GM18526 (cell line): ENCODE results near the gene SCLT1.

Experiments used
- POLR2A ChIP-seq: IDR thresholded peaks from 3 replicates; pipeline ENCODE4 v1.6.1; 2011; ENCODE audit not compliant: insufficient read length; ENCODE audit errors: extremely low read depth

SCLT1 gene

DNA sequence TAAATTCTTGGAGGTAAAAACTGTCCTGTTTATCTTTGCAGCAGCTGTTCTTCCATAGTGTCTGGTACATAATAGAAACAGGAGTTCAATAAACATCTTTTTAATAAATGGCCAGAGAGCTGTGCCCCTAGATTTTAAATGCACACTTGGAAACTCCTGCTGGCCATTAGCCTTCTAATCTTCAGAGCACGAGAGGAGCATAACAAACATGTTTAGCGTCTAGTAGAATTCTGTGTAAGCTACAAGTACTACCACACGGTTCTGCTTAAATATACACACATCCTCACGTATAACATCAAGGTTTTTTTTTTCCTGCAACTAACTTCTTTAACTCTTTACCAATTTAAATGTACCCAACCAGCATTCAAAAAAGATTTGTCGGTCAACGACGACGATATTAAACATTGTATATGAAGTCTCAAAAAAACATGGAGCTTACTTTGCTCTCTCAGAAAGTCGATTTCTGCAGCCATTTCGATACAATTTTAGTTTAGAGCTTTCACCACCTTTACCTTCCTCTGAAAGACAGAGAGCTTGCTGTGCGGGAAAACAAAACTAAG, 628 bp downstream of the SCLT1 start:
- TF ChIP-seq POLR2A, result no peak

DNA sequence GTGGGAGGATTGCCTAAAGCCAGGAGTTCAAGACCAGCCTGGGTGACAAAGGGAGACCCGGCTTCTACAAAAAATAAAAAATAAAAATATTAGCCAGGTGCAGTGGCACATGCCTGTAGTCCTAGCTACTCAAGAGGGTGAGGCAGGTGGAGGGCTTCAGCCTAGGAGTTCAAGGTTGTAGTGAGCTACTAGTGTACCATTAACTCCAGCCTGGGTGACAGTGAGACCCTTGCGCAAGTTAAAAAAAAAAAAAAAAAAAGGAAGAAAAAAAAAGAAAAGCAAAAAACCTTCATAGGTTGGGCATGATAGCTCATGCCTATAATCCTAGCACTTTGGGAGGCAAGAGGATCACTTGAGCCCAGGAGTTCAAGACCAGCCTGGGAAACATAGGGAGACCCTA, 5.8 kb downstream of the SCLT1 start:
- TF ChIP-seq POLR2A, result no peak

DNA sequence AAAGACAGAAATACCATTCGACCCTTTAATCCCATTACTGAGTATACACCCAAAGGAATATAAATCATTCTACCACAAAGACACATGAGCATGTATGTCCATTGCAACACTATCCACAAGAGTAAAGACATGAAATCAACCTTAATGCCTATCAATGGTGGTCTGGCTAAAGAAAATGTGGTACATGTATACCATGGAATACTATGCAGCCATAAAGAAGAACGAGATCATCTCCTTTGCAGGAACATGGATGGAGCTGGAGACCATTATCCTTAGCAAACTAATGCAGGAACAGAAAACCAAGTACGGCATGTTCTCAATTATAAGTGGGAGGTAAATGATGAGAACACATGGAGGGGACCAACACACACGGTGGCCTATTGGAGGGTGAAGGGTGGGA, 7.9 kb downstream of the SCLT1 start:
- no peak for TF ChIP-seq POLR2A

DNA sequence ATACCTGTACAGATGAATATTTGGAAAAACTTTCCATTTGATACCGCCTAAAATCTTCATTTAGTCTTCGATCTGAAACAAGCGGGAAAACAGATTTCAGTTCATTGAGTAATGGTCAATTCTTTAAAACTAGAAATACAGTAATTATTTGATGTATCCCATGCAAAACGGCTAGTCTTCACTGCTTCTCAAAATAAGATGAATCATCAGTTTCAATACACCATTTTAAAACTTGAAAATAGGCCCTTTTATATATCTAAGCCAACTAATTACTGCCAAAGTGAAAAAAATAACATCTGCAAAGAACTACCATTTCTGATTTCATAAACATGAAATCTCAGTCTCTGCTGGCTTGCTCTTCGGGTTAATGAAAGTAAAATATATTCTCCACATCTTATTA, 11.0 kb downstream of the SCLT1 start:
- no peak for TF ChIP-seq POLR2A

- no peak for TF ChIP-seq POLR2A
Observed at GRCh38 chr4:129080129-129080528, 13.2 kb downstream of the SCLT1 start.

GRCh38 chr4:129077326-129077725, 16.0 kb downstream of the SCLT1 start:
- TF ChIP-seq POLR2A, result no peak

DNA sequence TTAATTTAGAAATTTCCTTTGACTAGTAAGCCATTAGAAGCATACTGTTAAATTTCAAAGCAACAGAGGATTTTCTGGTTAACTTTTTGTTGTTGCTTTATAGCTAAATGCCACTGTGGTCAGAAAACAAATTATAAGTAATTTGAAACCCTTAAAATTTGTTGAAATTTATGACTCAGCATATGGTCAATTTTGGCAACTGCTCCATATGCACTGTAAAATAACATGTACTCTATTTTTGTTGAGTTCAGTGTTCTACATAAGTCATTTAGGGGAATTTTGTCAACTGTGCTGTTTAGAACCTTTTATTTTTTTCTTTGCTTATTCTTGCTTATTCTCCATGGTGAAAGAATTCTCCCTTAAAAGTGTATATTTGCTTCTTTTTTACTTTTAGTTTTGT, 28.6 kb downstream of the SCLT1 start:
- no peak for TF ChIP-seq POLR2A

GRCh38 chr4:129063640-129064039, 29.7 kb downstream of the SCLT1 start:
- no peak for TF ChIP-seq POLR2A

GRCh38 chr4:129062580-129062979, 30.8 kb downstream of the SCLT1 start:
- TF ChIP-seq POLR2A, result no peak

DNA sequence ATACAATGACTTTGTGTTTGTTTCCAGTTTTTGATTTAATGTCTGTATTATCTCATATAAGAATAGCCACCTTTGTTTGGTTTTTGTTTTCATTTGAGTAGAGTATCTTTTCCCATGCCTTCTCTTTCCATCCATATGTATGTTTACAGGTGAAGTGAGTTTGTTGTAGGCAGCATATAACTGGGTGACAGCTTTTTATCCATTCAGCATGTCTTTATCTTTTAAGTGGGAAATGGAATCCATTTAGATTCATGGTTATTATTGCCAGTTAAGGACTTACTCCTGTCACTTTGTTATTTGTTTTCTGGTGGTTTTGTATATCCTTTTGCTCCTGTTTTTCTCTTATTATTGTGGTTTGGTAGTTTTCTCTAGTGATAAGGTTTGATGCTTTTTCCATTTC, 34.3 kb downstream of the SCLT1 start:
- no peak for TF ChIP-seq POLR2A

GRCh38 chr4:129046055-129046959, 47.0 kb downstream of the SCLT1 start:
- TF ChIP-seq POLR2A, result no peak

GRCh38 chr4:129043523-129043922, 49.8 kb downstream of the SCLT1 start:
- no peak for TF ChIP-seq POLR2A

GRCh38 chr4:129040471-129040870, 52.9 kb downstream of the SCLT1 start:
- TF ChIP-seq POLR2A, result no peak

- TF ChIP-seq POLR2A, result no peak
Observed at GRCh38 chr4:129037093-129037492, 56.2 kb downstream of the SCLT1 start.

DNA sequence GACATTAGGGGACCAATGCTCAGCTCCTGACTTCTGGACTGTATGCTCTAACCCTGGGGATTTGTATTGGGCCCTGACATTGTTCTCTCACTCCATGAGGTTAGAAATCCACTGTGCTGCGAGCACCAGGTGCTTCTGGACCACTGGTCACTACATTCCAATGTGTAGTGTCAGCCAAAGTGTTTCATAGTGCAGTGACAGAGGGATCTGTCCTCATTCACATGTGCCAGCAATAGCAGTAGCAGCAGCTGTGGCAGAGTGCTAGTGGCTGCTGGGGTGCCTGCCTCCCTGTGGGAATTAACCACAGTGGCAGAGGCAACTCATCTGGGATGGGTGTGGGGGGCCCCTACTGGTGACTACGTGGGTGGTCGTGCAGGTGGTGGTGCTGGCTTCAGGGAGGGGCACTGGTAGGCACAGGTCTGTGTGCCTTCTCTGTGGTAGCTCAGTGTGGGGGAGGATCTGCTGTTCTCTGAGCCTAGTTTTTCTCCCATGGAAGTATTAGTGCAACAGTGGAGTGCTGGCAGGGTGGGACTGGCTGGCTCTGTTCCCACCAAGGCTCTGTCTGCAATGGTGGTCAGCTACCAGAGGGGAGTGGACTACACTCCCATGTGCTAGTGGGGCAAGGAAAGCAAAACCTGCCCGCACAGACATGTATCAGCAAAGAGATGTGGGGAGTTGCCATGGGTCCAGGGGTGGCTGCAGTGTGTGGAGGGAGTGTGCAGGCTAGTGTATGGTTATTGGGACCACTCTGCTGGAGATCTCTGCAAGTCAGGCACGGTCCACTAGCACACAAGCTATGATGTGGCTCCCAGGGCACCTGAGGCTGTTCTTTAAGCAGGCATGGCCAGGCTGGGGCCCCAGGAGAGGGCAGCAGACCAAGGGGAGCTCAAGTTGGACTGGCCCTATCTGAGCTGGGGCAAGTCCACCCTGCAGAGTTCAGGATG, 78.5 kb downstream of the SCLT1 start:
- TF ChIP-seq POLR2A, result no peak

- no peak for TF ChIP-seq POLR2A
Observed at GRCh38 chr4:129008096-129008495, 85.2 kb downstream of the SCLT1 start.
